NCI-H1105 (cell line): ENCODE results near the gene THBS3.
"Not testable (repeated sequence)": the region's sequence is repeated elsewhere in the genome, so short reads cannot be mapped to it uniquely, and the experiment has no call there.

Experiments
- DNase-seq: peaks from one replicate; lab custom pipeline; 2025; lab: John Stamatoyannopoulos, UW

Gene THBS3

DNA sequence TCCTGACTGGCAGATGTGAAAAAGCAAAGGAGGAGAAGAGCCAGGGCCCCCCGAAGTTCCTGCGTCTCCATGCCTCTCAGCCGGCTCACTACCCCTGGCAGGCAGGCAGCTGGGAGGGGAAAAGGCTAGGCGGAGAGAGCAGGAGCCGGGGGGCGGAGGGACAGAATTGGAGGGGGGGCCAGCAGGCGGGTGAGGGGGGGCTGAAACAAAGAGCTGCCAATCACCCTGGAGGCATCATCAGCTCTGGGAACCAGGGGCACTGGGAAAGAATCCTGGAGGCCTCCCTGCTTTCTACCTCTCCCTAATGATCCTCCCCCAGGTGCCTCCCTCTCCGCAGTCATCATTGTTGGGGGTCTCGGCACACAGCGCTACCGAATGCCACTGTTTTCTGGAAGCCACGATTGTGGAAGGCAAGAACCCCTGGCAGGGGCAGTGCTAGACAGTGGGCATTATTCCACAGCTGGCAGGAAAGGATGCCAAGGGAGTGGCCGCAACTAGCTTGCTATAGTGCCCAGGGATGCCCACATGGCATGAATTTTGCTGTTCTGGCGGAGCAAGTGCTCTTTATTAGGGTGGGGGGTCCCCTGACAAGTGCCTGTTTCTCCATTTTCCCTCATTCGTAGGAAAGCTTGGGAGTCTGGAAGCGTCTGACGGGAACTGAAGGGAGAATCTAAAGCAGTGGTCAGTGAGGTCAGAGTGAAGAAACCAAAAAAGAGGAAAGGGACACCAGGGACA lies at the start of gene THBS3:
Gene THBS3 (minus strand): TSS at position 92 of the 735 bp plus-strand sequence. CDS start 21 bp downstream, at position 71.
- DNase-seq, result peak; percentile 64

DNA sequence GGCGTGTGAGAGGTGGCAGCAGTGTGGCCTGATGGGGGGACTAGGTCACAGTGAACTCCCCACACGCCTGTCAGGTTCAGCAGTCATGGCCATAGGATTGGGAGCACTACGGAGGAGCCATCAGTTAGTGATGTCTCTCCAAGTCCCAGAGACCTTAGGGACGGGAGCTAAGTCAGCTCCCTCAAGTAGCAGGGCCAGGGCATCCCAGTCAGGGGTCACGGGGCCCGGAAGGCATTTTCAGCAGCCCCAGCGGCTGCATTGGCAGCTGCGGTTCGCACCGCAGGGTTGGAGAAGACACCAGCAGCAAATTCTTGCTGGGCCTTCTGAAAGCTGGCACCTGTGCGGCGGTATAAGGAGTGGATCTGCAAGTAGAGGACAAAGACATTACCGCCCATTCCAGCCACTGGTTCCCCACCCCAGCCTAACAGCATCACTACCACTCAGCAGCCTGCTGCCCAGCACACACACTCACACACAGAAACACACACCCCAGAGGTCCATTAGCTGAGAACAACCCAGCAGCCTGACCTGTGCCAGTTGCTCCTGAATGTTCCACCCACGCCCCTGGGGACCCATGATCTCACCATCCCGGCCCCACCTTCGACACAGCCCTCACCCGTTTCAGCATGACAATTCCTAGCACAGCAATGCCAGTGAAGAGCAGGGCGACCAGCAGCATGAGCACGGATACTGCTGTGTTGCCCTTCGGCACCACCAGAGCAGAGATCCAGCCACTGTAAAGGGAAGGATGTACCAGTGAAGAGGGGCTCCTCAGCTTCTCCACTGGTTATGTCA lies 48.6 kb upstream of the THBS3 start:
- DNase-seq, result no peak

DNA sequence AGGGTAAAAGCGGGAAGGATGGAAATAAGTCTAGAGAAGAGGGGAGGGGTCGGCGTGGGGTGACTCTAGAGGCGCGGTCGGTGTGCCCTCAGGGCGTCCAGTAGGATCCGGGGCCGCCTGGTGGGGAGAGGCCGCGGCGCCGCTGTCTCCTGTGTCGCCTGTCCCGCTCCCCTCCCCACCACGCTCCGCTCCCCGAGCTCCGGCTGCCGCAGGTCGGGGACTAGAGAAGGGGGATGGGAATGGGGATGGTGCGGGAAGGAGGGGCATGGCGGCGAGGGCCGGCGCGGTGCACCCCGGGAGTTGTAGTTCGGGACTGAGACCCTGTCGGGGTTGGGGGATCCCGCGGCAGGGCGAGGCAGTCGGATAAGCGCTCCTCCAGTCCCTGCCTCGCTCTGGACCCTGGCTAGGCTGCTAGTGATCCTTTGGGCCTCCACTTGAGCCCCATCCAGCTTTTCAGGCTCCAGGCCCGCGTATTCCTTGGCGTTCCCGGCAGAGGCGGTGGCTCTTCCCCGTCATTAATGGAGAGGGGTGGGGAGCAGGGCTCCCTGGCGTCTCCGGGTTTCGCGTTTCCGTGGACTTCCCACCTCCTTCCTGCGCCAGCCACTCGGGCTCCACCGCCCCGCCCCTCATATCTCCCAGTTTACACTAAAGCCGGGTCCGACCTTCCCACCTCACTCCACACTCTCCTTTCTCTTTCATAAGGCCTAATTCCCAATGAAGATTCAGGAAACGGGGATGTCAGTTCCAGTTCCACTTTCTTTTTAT lies 47.7 kb upstream of the THBS3 start, which contains the start of gene ENTREP3:
Gene ENTREP3 (minus strand): TSS at position 241 of the 765 bp plus-strand sequence. CDS start 606 bp downstream, outside the sequence.
- peak; percentile 88 for DNase-seq

DNA sequence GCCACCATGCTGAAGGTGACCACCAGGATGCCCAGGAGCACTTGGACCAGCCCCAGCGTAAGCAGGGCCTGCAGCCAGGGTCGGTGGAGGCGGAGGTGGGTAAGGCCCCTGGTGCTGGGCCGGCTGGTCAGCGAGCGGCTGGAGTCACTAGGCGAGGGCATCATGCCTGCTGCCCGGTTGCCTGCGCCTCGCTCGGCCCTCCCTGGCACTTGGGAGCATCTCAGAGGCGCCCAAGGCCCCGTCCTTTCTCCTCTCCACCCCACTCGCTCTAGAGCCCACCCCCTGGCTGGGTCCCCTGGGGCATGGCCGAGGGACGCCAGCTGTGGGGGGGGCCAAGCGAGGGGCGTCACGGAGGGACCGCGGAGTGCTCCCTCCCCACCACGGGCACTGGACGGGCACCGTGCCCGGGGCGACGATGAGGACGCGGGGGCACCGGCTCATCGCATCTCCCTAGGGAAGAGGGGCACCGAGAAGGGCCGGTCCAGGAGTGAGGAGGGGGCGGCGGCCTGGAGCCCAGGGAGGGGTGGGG lies 47.1 kb upstream of the THBS3 start:
- peak; percentile 27 for DNase-seq

DNA sequence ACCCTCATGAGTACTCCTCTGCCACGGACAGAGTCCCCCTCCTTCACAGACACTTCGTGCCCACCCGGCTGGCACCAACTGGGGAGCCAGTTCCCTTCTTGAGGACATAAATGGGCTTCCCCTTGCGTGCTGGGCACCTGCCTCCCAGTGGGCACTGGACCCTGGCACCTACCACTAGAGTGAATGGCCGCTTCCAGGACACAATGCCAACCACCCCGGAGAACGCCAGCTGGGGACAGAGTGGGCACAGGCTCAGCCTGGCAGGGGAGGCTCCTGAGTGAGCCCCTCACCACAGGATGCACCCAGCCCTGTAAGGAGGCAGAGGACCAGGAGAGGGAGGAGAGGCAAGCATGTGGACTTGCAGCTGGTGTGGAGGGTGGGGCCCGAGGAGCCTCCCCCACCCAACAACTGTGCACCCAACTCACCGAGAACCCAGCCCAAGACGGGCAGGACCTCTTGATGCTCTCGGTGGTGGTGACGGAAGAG lies 46.6 kb upstream of the THBS3 start:
- DNase-seq, result no peak

DNA sequence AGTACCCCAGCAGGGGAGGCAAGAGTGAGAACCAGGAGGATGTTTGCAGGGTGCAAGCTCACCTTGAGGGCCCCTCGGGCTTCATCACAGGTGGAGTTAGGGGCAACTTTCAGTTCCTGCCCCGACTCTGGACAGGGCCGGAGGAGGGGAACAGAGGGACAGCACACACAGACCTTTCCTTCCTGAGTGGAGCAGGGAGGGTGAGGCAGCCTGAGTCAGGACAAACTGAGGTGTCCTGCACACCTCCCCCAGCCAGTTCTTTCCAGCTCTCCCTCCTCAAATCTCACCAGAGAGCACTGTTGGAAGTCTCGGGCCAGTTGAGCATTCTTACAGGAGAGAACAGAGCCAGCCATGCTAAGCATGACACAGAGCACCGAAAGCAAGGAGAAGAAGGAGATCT lies 46.1 kb upstream of the THBS3 start:
- DNase-seq, result no peak

DNA sequence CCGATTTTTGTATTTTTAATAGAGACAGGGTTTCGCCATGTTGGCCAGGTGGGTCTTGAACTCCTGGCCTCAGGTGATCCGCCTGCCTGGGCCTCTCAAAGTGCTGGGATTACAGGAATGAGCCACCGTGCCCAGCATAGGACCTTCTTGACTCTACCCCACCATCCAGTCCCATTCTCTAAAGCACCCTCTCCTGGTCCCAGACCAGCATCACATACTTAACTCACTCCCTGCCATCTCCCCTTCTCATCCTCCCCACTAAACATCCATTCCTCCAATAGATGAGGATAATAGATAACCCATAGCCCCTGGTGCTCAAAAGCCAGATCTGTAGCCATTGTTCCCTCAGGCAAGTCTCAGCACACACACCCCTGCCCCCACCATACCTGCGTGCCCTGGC lies 45.5 kb upstream of the THBS3 start:
- no peak for DNase-seq

DNA sequence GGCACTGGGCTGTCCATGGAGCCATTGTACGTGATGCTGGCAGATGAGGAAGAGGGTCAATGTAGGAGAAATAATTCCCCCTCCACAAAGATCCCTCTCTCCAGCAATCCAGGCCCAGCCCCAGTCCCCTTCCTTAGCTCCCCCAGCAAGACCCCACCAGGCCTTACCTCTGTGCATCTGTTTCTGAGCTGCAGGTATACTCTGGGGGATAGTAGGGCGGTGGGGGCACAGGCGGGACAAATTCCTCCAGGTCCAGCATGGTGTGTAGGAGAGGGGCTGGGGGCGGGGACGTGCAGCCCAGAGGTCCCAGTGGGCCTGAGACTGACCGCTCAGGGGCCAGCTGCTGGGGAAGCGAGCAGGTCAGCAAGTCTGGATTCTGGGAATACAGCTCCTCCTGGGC lies 43.9 kb upstream of the THBS3 start:
- DNase-seq, result no peak

DNA sequence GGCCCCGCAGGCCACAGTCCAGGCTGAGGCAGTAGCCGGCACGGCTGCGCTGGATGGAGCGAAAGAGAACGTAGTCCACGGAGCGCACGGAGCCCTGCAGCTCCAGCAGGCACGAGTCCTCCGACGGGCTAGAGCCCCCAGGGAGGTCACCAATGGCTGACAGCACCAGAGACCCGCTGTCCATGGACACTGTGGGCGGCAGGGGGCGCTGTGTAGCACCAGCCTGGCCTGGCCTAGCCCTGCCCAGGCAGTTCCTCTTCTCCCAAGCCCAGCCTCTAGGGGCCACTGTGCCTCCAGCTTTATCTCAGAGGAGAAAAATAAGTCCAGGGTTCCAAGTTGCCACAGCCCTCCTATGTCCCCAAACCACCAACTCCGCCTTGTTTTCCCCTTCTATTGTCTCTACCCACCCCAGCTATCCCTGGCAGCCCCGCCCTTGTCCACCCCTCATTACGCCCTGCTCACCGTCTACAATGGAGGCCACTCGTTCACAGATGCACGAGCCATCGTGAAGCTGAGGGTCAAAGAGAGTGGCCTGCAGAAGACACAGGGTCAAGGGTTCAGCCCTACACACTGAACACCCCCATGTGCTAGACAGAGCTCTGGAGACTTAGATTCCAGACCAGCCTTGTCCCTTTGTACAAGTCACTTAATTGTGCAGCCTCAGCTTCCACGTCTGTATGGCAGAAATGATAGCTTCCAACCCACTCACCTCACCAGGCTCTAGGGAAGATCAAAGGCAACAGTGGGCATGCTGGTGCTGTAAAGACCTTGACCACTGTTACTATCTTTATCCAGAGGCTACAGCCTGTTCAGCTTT lies 43.1 kb upstream of the THBS3 start:
- DNase-seq, result peak; percentile 92

DNA sequence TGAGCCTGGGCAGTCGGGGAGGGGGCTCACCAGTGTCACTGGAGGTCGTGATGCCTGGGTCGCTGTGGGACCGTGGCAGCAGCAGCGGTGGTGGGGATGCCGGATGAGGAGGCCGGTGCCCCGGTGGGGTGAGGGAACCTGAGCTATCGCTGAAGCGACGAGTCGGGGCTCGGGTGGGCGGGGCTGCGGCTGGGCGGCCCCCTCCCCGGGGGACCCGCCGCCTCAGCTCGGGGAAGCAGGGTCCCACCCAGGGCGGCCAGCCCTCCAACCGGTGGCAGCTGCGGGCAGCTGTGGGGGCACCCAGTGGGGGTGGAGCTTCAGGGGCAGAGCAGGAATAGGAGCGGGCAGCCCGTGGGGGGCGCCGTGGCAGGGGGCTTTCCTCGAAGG lies 42.5 kb upstream of the THBS3 start:
- no peak for DNase-seq

DNA sequence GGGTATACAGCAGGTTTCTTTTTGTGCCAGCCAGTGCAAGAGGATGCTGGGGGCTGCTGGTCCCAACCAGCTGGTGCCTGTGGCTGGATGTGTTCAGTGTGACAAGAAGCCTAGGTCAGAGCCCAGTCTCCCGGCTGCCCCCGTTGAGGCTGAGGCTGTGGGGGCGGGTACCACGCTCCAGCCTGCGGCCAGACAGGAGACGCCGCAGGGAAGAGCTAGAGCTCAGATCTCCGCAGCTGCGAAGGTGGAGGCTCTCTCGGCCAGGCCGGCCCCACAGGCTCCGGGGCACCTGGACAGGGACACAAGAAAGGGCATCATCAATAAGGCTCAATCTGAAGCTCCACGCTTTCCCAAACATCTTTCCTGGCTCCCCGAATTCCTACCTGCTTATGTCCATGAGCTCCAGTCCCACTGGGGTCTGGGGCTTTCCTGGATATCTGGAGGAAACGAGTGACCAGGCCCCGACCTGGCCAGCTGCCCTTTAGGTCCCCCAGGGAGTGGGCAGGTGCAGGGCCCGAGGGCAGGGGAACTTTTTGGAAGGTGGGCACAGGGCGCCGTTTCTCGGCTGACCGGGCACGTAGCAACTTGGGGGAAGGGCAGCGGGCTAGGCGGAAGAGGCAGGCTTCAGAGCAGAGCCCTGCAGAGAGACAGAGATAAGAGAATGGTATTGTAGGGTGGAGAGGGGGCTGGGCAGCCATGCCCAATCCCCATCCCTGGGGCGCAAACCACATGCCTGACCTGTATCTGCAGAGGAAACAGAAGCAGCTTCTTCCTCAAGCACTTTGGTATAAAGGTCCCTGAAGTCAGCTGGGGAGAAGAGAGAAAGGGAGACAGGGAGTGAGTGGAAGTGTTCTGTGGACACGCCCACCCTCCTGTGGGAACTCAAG lies 40.2 kb upstream of the THBS3 start:
- DNase-seq, result no peak

DNA sequence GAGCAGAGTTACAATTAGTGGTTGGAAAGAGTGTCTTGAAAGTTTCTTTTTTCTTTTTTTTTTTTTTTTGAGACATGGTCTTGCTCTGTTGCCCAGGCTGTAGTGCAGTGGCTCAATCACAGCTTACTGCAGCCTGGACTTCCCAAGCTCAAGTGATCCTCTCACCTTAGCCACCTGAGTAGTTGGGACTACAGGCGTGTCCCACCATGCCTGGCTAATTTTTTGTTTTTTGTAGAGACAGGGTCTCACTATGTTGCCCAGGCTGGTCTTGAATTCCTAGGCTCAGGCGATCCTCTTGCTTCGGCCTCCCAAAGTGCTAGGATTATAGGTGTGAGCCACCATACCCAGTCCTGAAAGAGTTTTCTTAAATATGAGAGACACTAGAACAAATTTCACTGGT lies 39.1 kb upstream of the THBS3 start:
- not testable (repeated sequence) for DNase-seq

DNA sequence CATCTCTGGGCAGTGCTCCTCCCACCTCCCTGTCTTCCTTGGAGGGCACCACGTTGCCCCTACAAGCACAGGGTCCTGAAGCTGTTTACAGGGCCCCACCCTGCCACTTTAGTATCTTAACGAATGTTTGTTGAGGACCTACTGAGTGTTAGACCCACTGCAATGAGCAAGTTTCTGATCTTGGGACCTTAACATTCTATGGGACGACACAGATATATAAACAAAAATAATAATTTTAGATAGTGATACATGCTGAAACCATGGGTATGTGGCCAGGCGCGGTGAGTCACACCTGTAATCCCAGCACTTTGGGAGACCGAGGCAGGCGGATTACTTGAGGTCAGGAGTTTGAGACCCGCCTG lies 37.4 kb upstream of the THBS3 start:
- no peak for DNase-seq

DNA sequence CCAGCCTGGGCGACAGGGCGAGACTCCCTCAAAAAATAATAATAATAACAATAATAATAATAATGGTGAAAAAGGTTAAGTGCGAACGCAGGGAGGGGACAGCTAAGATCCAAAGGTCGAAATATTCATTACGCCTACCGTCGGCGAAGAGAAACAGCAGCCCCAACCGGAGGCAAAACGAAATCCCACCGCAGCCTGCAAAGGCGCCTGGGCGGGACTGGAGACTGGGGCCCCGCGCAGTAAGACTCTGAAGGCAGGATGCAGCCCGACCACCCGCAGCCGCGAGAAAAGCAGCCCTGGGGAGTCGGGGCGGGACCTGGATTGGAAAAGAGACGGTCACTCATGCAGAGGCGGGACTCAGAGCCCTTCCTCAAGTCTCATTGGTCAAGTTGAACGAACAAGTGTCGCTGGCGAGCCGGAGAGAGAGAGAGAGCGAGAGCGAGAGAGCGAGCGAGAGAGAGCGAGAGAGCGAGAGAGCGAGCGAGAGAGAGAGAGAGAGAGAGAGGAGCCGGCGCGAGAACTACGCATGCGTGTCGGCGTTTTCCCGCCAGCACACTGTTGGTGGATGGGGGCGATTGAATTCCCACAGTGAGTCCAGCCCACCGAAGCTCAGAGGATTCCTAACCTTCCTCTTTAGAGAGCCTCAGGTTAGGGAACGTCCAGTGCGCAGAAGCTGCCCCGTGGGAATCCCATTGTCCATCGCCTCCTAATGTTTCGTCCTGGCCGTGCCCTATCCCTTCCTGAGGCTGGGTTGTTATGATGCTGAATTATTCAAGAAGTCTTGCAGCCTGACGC lies 36.9 kb upstream of the THBS3 start:
- peak; percentile 98 for DNase-seq

DNA sequence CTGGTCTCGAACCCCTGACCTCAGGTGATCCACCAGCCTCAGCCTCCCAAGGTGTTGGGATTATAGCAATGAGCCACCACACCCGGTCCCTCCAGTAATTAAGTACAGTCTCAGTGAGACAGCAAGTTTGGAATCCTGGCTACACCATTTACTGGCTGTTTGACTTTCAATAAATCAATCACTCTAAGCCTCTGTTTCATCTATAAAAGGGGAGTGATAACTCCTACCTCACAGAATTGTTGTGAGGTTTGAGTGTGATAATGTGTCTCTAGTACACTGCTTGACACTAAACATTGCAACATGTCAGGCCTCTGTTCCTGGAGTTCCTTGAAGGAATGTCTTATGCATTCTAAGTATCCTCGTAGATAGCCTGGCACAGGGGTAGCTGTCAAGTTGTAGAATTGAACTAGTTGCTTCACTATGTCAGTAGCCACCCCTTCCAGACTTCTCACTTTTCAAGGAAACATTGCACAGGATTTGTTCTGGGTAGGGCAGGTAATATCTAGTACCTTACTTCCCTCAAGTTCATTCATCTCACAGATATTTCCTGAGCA lies 35.2 kb upstream of the THBS3 start:
- no peak for DNase-seq

DNA sequence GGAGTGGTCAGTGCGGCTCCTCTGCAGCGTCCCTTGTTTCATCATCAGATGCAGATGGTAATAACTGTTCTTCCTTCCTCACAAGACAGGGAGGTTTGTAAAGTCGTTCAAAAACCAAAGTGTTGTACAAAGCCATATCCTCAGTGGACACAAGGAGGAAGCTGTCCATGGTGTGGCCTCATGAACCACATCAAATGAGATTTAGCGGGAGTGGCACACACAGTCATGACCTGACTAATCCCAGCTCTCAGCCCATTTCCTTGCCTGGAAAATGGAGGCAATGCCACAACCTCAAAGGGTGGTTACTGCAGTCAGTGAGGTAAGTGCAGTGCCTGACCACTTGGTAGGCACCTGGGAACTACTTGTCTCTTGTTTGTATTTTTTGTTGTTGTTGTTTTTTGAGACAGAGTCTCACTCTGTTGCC lies 34.2 kb upstream of the THBS3 start:
- no peak for DNase-seq

DNA sequence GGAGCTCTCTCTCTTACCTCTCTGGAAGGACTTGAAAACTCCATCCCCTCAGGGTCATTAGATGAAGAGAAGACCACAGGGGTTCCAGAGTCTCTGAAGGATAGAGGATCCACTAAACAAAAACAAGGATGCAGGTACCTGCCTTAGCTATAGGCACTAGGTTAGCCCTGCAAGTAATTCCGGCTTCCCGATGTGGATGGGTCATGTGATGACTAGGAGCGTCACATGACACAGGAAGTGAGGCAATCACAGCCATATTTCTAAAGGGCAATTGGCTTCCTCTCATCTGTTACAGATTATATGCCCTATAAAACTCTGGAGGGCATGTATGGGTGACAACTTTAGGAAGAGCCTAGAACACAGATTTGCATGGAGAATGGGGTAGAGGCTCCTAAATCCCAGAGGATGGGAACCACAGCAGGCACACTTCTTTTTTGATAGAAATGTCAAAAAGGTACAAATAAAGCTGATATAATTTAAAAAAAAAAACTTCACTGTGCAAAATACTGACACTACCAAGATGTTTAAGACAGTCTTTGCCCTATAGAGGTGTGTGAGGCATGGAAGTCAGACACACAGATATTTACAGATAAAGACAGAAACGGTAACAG lies 33.5 kb upstream of the THBS3 start:
- peak; percentile 77 for DNase-seq

DNA sequence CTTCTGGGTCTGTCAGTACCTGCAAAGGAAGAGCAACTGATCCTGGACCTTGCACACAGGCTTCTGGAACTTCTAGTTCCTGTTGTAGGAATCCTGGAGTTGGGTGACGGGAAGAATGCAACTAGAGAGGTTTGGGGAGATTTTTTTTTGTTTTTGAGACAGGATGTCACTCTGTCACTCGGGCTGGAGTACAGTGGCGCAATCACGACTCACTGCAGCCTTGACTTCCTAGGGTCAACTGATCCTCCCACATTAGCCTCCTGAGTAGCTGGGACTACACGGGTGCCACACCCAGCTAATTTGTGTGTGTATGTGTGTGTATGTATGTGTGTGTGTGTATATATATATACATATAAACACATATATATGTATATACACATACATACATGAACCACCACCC lies 28.8 kb upstream of the THBS3 start:
- DNase-seq, result no peak

DNA sequence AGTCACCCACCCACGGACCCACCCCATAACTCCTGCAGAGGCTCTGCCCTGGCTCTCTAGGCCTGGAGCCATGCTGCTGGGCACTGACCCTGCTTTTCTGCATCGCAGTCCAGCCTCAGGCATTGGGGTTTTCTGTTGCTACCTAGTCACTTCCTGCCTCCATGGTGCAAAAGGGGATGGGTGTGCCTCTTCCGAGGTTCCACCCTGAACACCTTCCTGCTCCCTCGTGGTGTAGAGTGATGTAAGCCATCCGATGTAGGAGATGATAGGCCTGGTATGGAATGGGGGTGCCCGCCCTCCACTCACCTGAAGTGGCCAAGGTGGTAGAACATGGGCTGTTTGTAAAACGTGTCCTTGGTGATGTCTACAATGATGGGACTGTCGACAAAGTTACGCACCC lies 27.7 kb upstream of the THBS3 start:
- DNase-seq, result not testable (repeated sequence)
